Measurements from ENCODE around the gene AOX1. TPM values are rescaled to one million over a fixed set of nuclear protein-coding genes. Genes with fewer than 3 reads are reported as not detected.

Gene AOX1
- total and polyA plus RNA-seq, 2 experiments from 2014 or later, result 1.4 to 5.0 TPM

DNA sequence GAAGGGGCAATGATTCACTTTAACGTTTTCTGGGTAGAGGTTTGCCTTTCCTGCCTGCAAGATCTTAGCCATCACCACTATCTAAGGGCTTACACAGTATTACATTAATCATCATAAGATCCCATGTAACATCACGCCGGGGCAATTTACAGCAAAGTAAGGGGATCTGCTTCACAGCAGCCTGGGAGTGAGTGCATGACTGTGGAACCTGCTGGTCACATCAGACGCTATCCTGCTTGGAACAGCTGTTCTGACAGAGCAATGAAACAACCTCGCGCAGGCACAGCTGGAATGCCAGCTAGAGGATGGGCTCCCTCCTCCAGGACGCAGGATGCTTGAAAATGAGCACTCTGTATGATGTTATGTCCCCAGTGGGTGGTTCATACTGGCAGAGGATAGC is 89.0 kb downstream of the AOX1 start:
- H3F3A ChIP-seq (replicated peaks; ENCODE audit: low read depth), result no peaks in the 10 kb centered on the region
- H3K27me3 ChIP-seq (ENCODE audit: insufficient read depth), result no peaks in the 10 kb centered on the region
- no peaks in the 10 kb centered on the region for H3K79me2 ChIP-seq (replicated peaks; ENCODE audit: insufficient read depth)
- H3K4me2 ChIP-seq, result no peak overlapping the region
- Mint-ChIP-seq H3K9me3 (no peaks in the 10 kb centered on the region), H3K27me3 (ENCODE audit: insufficient read depth, low read depth, poor library complexity) (no peaks in the 10 kb centered on the region), H3K4me1 (no peaks in the 10 kb centered on the region; the same call in 2 of the 3 replicates), H3K36me3 (ENCODE audit: low read depth) (no peaks in the 10 kb centered on the region), H3K4me3 (no peak overlapping the region), H3K27ac (no peak overlapping the region)
- no peak for DNase-seq (ENCODE audit: low spot score)
- H2AFZ ChIP-seq, result no peak overlapping the region
- no peak for TF ChIP-seq REST (IDR thresholded peaks at IDR 0.05; ENCODE audit: unreplicated experiment)
- TF ChIP-seq EZH2 (IDR thresholded peaks at IDR 0.05; ENCODE audit: low read depth, unreplicated experiment), result no peak
- no peak for ATAC-seq
- H3K36me3 ChIP-seq (ENCODE audit: insufficient read depth), result no peaks in the 10 kb centered on the region
- H3K9me2 ChIP-seq (ENCODE audit: insufficient read depth), result no peaks in the 10 kb centered on the region
- H3K4me1 ChIP-seq (ENCODE audit: insufficient read depth), result no peaks in the 10 kb centered on the region
- no peaks in the 10 kb centered on the region for H4K20me1 ChIP-seq (replicated peaks; ENCODE audit: insufficient read depth)
- H3K4me3 ChIP-seq, result no peak overlapping the region
- no peak overlapping the region for H3K27ac ChIP-seq (ENCODE audit: low read depth)

DNA sequence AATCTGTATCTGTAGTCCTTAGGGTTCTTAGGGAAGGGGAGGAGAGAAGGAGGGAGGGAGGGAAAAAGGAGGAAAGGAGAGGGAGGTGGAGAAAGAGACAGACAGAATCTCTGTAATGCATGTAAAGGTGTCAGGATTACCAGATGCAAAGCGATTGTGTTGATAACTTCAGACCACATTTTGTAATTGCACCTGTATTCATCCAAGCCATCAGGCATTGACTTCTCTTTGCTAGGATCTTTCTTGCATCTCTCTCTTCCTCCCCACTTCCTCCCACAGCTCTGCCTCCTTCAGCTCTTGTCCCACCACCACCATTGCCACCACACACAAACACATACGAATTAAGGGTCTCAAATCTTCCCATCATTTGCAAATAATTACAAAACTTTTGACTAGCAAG is 91.4 kb downstream of the AOX1 start:
- Histone ChIP-seq H2AFZ (0 out of 2 replicates have a peak overlapping the region, but pooled peaks have one; percentile 4), H3K79me2 (replicated peaks; ENCODE audit: insufficient read depth) (no peaks in the 10 kb centered on the region), H3K27me3 (ENCODE audit: insufficient read depth) (no peaks in the 10 kb centered on the region), H3K4me2 (no peak overlapping the region), H3K9me2 (ENCODE audit: insufficient read depth) (no peaks in the 10 kb centered on the region), H3F3A (replicated peaks; ENCODE audit: low read depth) (no peaks in the 10 kb centered on the region), H3K4me1 (ENCODE audit: insufficient read depth) (no peaks in the 10 kb centered on the region), H4K20me1 (replicated peaks; ENCODE audit: insufficient read depth) (no peaks in the 10 kb centered on the region), H3K36me3 (ENCODE audit: insufficient read depth) (no peaks in the 10 kb centered on the region), H3K27ac (ENCODE audit: low read depth) (no peak overlapping the region), H3K4me3 (no peak overlapping the region)
- Mint-ChIP-seq H3K27me3 (ENCODE audit: insufficient read depth, low read depth, poor library complexity) (no peaks in the 10 kb centered on the region), H3K4me3 (no peak overlapping the region), H3K9me3 (no peaks in the 10 kb centered on the region), H3K27ac (no peak overlapping the region), H3K4me1 (no peaks in the 10 kb centered on the region; the same call in 2 of the 3 replicates), H3K36me3 (ENCODE audit: low read depth) (no peaks in the 10 kb centered on the region)
- no peak for ATAC-seq
- no peak for DNase-seq (ENCODE audit: low spot score)
- TF ChIP-seq EZH2 (IDR thresholded peaks at IDR 0.05; ENCODE audit: low read depth, unreplicated experiment), result no peak
- TF ChIP-seq, protein P1, sequence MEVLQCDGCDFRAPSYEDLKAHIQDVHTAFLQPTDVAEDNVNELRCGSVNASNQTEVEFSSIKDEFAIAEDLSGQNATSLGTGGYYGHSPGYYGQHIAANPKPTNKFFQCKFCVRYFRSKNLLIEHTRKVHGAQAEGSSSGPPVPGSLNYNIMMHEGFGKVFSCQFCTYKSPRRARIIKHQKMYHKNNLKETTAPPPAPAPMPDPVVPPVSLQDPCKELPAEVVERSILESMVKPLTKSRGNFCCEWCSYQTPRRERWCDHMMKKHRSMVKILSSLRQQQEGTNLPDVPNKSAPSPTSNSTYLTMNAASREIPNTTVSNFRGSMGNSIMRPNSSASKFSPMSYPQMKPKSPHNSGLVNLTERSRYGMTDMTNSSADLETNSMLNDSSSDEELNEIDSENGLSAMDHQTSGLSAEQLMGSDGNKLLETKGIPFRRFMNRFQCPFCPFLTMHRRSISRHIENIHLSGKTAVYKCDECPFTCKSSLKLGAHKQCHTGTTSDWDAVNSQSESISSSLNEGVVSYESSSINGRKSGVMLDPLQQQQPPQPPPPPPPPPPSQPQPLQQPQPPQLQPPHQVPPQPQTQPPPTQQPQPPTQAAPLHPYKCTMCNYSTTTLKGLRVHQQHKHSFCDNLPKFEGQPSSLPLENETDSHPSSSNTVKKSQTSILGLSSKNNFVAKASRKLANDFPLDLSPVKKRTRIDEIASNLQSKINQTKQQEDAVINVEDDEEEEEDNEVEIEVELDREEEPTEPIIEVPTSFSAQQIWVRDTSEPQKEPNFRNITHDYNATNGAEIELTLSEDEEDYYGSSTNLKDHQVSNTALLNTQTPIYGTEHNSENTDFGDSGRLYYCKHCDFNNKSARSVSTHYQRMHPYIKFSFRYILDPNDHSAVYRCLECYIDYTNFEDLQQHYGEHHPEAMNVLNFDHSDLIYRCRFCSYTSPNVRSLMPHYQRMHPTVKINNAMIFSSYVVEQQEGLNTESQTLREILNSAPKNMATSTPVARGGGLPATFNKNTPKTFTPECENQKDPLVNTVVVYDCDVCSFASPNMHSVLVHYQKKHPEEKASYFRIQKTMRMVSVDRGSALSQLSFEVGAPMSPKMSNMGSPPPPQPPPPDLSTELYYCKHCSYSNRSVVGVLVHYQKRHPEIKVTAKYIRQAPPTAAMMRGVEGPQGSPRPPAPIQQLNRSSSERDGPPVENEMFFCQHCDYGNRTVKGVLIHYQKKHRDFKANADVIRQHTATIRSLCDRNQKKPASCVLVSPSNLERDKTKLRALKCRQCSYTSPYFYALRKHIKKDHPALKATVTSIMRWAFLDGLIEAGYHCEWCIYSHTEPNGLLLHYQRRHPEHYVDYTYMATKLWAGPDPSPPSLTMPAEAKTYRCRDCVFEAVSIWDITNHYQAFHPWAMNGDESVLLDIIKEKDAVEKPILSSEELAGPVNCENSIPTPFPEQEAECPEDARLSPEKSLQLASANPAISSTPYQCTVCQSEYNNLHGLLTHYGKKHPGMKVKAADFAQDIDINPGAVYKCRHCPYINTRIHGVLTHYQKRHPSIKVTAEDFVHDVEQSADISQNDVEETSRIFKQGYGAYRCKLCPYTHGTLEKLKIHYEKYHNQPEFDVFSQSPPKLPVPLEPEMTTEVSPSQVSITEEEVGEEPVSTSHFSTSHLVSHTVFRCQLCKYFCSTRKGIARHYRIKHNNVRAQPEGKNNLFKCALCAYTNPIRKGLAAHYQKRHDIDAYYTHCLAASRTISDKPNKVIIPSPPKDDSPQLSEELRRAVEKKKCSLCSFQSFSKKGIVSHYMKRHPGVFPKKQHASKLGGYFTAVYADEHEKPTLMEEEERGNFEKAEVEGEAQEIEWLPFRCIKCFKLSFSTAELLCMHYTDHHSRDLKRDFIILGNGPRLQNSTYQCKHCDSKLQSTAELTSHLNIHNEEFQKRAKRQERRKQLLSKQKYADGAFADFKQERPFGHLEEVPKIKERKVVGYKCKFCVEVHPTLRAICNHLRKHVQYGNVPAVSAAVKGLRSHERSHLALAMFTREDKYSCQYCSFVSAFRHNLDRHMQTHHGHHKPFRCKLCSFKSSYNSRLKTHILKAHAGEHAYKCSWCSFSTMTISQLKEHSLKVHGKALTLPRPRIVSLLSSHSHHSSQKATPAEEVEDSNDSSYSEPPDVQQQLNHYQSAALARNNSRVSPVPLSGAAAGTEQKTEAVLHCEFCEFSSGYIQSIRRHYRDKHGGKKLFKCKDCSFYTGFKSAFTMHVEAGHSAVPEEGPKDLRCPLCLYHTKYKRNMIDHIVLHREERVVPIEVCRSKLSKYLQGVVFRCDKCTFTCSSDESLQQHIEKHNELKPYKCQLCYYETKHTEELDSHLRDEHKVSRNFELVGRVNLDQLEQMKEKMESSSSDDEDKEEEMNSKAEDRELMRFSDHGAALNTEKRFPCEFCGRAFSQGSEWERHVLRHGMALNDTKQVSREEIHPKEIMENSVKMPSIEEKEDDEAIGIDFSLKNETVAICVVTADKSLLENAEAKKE (CRISPR knock-in tag; IDR thresholded peaks at IDR 0.05), result no peak
- no peak for TF ChIP-seq ZNF331 (CRISPR knock-in tag; IDR thresholded peaks at IDR 0.05; ENCODE audit: low read depth)
- TF ChIP-seq CREB1 (CRISPR knock-in tag; IDR thresholded peaks at IDR 0.05; ENCODE audit: low read depth), result no peak
- no peak for TF ChIP-seq REST (IDR thresholded peaks at IDR 0.05; ENCODE audit: unreplicated experiment)
- TF ChIP-seq EZH2phosphoT487 (IDR thresholded peaks at IDR 0.05; ENCODE audit: unreplicated experiment), result no peak

Data from GM23338 (cell line).